AG04450 (cell line): Measurements from ENCODE around the gene TOR4A. TPM values are rescaled to one million over a fixed set of nuclear protein-coding genes. Genes with fewer than 3 reads are reported as not detected.

Experiments
- CTCF ChIA-PET: fragments of 300-600, 350-600 bp; formaldehyde crosslinking; extraction: SDS; loops from one replicate; lab custom pipeline; 2022; ENCODE audit warnings: antibody characterized with exemption, inconsistent platforms; lab: Charles Lee
- POLR2A ChIA-PET: fragments of 350-600 bp; formaldehyde crosslinking; extraction: SDS; loops from one replicate; lab custom pipeline; 2021; ENCODE audit warnings: antibody characterized with exemption, inconsistent platforms; lab: Yijun Ruan, JAX
- DNase-seq: peaks from one replicate; pipeline ENCODE4 v3.0.0-alpha.2; 2011; ENCODE audit warnings: low read depth, low spot score
- H3K27ac ChIP-seq: one replicate; pipeline ENCODE4 v1.5.1; 2012; ENCODE audit warnings: low read depth, low read length, control low read depth
- H3K27me3 ChIP-seq: one replicate; pipeline ENCODE4 v1.6.0; 2012; ENCODE audit warnings: low read length; ENCODE audit not compliant: control insufficient read depth, insufficient read depth
- H3K4me3 ChIP-seq: 2 replicates; pipeline ENCODE4 v1.5.1; 2011; ENCODE audit warnings: mild to moderate bottlenecking, low read depth, low read length, control low read depth
- H3K9me3 ChIP-seq: 2 replicates; pipeline ENCODE4 v1.5.1; 2012; ENCODE audit warnings: low read length; ENCODE audit not compliant: control insufficient read depth, insufficient read depth
- polyA plus RNA-seq: library from polyadenylated mRNA; depleted of rRNA; stranded (reverse); fragments of >200 nt; gene quantifications from 2 replicates; pipeline ENCODE4 v1.2.3, GENCODE V29; 2011
- TF ChIP-seq, protein P1 (sequence below): IDR thresholded peaks from 2 replicates; pipeline ENCODE4 v1.5.1; 2011; ENCODE audit warnings: low read depth, low read length, control low read depth, inconsistent platforms

TOR4A gene
- polyA plus RNA-seq, 1 experiment: 14.1 TPM

DNA sequence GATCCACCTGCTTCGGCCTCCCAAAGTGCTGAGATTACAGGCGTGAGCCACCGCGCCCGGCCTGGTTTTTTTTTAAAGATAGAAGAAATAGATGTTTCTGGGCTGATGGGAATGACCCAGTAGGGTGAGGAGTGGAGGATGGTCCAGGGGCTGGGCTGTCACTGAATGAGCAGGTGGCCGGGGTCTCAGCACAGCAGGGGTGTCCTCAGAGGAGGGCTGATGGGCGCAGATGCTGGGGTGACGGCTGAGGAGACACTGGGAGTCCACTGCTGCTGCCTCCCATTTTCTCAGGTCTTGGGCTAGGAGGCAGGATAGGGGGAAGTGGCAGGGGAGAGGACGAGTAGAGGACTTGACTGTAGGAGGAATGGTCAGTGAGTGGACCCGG, 2.3 kb upstream of the TOR4A start:
- POLR2A ChIA-PET: interaction anchor here (1.1 kb wide), 1 partner anchor 34 kb away, joined by 3 read pairs; no protein-coding TSS in a partner anchor

DNA sequence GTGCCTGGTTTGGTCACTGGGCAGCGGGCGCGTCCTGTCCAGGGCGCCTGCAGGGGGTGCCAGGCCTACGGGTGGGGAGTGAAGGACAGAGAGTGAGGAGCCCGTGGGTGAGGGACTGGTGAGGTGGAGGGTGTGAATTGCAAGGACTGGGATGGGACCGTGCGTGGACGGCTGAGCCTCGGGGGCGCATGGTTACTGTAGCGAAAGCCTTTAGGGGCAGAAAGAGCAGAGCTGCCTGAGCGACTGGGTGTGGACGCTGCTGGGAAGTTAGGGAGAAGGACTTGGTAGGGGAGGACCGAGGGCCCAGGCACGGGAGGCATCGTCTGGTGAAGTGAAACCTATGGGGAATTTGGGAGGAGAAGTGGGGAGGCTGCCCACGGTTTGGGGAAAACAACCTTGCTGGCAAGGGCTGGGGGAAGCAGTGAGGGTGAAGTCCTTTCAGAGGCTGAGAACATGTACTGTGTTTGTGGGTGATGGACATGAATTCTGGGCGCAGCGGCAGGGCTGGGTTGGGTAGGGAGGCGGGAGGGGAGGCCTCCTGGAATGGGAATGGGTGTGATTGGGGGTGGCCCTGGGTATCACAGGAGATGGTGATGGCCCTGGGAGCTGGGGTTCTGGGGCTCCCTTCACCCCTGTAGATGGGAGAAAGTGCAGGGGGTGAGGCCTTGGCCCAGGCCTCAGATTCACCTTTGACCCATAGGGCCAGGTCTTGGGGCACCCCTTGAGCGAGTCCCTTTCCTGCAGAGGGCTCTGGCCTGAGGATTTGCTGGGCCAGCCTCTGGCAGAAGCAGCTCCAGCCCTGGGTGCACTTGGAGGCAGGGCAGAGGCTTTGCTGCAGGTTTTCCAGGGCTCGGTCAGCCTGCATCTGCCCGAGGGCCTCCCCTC, 1.7 kb upstream of the TOR4A start:
- peak overlapping the region; percentile 21 for H3K27ac ChIP-seq
- H3K9me3 ChIP-seq: peaks cover 5% of the 10 kb centered on the region; the same call in 1 of the 2 replicates
- ChIA-PET CTCF (no interaction called here), POLR2A (interaction anchor here (1.1 to 1.8 kb wide), 2 partner anchors 35 to 283 kb away, joined by 3 to 21 read pairs; partner anchors contain the start of genes PAXX and TUBB4B)
- TF ChIP-seq, protein P1, sequence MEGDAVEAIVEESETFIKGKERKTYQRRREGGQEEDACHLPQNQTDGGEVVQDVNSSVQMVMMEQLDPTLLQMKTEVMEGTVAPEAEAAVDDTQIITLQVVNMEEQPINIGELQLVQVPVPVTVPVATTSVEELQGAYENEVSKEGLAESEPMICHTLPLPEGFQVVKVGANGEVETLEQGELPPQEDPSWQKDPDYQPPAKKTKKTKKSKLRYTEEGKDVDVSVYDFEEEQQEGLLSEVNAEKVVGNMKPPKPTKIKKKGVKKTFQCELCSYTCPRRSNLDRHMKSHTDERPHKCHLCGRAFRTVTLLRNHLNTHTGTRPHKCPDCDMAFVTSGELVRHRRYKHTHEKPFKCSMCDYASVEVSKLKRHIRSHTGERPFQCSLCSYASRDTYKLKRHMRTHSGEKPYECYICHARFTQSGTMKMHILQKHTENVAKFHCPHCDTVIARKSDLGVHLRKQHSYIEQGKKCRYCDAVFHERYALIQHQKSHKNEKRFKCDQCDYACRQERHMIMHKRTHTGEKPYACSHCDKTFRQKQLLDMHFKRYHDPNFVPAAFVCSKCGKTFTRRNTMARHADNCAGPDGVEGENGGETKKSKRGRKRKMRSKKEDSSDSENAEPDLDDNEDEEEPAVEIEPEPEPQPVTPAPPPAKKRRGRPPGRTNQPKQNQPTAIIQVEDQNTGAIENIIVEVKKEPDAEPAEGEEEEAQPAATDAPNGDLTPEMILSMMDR: no peak
- no peak for DNase-seq
- H3K4me3 ChIP-seq: no peak overlapping the region
- H3K27me3 ChIP-seq: no peaks in the 10 kb centered on the region

More for the DNA sequence above, 2.3 kb upstream of the TOR4A start:
- DNase-seq: no peak
- Histone ChIP-seq H3K4me3 (no peak overlapping the region), H3K9me3 (peaks cover 5% of the 10 kb centered on the region; the same call in 1 of the 2 replicates), H3K27me3 (no peaks in the 10 kb centered on the region), H3K27ac (no peak overlapping the region)
- TF ChIP-seq, protein P1: no peak
- CTCF ChIA-PET: no interaction called here

- no peak for DNase-seq
- TF ChIP-seq, protein P1: no peak
- H3K27me3 ChIP-seq: no peaks in the 10 kb centered on the region
- CTCF ChIA-PET: interaction anchor here (1.3 kb wide), 1 partner anchor 40 kb away, joined by 5 read pairs; no protein-coding TSS in a partner anchor
- peaks cover 5% of the 10 kb centered on the region; the same call in 1 of the 2 replicates for H3K9me3 ChIP-seq
- peak overlapping the region; percentile 77 for H3K4me3 ChIP-seq
- POLR2A ChIA-PET: interaction anchor here (0.5 to 1.8 kb wide), 7 partner anchors 11 to 284 kb away, joined by 3 to 21 read pairs (median 5); partner anchors contain the start of genes NELFB, PAXX and TUBB4B
- H3K27ac ChIP-seq: peak overlapping the region; percentile 84
Measured at GRCh38 chr9:137276473-137277328, 825 bp upstream of the TOR4A start.

- ChIA-PET POLR2A (interaction anchor here (0.7 to 1.8 kb wide), 4 partner anchors 10 to 38 kb away, joined by 4 to 21 read pairs (median 5); partner anchors contain the start of genes NELFB and TUBB4B), CTCF (interaction anchor here (1.3 kb wide), 1 partner anchor 41 kb away, joined by 5 read pairs; no protein-coding TSS in a partner anchor)
- Histone ChIP-seq H3K27me3 (no peaks in the 10 kb centered on the region), H3K27ac (peak overlapping the region; percentile 84), H3K9me3 (peaks cover 5% of the 10 kb centered on the region; the same call in 1 of the 2 replicates), H3K4me3 (peak overlapping the region; percentile 77)
- TF ChIP-seq, protein P1: no peak
- no peak for DNase-seq
Measured at GRCh38 chr9:137278061-137278701, 655 bp downstream of the TOR4A start.
